ENCODE data around the gene ARAP2. TPM values are rescaled to one million over a fixed set of nuclear protein-coding genes. Genes with fewer than 3 reads are reported as not detected.

ARAP2 gene
- total RNA-seq, 2 experiments from 2014 or later: 30.0 to 31.0 TPM

DNA sequence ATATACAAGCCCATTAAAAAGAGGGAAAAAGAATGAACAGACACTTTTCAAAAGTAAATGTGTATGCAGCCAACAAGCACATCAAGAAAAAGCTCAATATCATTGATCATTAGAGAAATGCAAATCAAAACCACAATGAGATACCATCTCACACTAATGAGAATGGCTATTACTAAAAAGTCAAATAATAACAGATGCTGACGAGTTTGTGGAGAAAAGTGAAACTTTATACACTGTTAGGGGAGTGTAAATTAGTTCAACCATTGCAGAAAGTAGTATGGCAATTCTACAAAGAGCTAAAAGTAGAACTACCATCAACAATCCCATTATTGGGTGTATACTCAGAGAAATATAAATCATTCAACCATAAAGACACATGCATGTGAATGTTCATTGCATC, 203.0 kb downstream of the ARAP2 start:
- no peaks in the 10 kb centered on the region for H3K4me1 Mint-ChIP-seq (ENCODE audit: low read depth)
- DNase-seq (no peak), ATAC-seq (no peak)
- H3K4me3 Mint-ChIP-seq: no peak overlapping the region
- ChIA-PET CTCF (no interaction called here), POLR2A (no interaction called here)
- intact Hi-C loops (cut with micrococcal nuclease): no loop called here
- no peak overlapping the region for H3K27ac Mint-ChIP-seq
- H3K27me3 Mint-ChIP-seq: no peaks in the 10 kb centered on the region
- TF ChIP-seq, protein P1, sequence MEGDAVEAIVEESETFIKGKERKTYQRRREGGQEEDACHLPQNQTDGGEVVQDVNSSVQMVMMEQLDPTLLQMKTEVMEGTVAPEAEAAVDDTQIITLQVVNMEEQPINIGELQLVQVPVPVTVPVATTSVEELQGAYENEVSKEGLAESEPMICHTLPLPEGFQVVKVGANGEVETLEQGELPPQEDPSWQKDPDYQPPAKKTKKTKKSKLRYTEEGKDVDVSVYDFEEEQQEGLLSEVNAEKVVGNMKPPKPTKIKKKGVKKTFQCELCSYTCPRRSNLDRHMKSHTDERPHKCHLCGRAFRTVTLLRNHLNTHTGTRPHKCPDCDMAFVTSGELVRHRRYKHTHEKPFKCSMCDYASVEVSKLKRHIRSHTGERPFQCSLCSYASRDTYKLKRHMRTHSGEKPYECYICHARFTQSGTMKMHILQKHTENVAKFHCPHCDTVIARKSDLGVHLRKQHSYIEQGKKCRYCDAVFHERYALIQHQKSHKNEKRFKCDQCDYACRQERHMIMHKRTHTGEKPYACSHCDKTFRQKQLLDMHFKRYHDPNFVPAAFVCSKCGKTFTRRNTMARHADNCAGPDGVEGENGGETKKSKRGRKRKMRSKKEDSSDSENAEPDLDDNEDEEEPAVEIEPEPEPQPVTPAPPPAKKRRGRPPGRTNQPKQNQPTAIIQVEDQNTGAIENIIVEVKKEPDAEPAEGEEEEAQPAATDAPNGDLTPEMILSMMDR (IDR thresholded peaks at IDR 0.05): no peak
- no peaks in the 10 kb centered on the region for H3K9me3 Mint-ChIP-seq
- no peaks in the 10 kb centered on the region for H3K36me3 Mint-ChIP-seq (ENCODE audit: low read depth)

DNA sequence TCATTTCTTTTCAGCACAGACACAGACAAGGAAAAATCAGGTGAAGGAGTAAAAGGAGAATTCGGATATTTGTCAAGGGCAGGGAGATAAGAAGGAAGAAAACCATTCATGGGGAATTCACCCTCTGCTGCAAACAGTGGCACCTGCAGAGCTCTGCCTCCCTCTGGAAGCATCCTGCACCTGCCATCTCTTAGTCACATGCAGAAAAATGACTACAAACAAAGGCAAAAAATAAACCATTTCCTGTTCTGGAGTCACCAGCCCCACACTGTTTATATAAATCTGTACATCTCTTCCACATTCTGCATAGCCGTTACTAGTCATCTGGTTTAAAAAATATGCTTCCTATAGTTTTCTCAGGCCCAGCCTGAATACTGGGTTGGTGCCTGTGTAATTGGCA, 205.3 kb downstream of the ARAP2 start:
- ATAC-seq: no peak
- no peak overlapping the region for H3K4me3 Mint-ChIP-seq
- no peaks in the 10 kb centered on the region for H3K4me1 Mint-ChIP-seq (ENCODE audit: low read depth)
- ChIA-PET POLR2A (no interaction called here), CTCF (no interaction called here)
- TF ChIP-seq, protein P1 (IDR thresholded peaks at IDR 0.05): no peak
- no peaks in the 10 kb centered on the region for H3K9me3 Mint-ChIP-seq
- intact Hi-C loops (cut with micrococcal nuclease): no loop called here
- no peaks in the 10 kb centered on the region for H3K27me3 Mint-ChIP-seq
- peaks cover 2% of the 10 kb centered on the region for H3K36me3 Mint-ChIP-seq (ENCODE audit: low read depth)
- H3K27ac Mint-ChIP-seq: no peak overlapping the region
- DNase-seq: no peak

DNA sequence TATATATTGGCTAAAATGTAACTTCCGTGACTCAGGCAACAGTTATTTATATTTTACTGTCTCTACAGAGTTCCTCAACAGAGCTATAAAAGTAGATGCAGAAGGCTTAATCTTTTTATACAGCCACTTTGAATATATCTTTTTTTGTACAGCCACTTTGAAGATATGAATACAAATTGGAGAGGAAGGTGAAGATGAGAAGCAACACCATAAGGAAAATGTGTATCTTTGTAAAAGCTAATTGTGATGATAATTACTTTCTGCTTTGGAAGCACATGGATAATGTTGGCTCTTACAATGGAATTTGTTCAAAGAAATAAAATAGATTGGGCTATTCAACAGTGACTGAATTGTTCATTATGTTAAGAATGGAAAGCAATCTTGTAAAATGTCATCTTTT, 205.8 kb downstream of the ARAP2 start:
- no peak overlapping the region for H3K27ac Mint-ChIP-seq
- intact Hi-C loops (cut with micrococcal nuclease): no loop called here

DNA sequence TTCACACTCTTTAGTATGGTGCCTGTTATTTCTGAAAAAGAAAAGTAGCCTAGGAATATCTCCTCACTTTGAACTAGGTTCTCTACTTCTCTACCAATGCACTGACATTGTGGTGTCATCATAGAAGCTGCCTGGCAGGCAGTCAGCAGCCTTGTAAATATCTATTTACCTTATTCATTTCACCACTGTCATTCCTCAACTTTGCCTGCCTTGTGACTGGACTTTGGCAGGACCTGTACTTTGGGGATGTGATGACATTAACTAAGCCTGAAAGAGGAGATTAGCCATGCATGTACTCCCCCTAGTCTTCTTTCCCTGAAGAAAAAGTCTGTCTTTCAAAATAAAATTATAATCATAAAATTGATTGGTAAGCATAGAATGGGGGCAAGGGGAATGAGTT, 207.2 kb downstream of the ARAP2 start:
- Mint-ChIP-seq H3K9me3 (peaks cover 3% of the 10 kb centered on the region), H3K4me3 (no peak overlapping the region)
- intact Hi-C loops (cut with micrococcal nuclease): no loop called here

More for the DNA sequence above, 205.8 kb downstream of the ARAP2 start:
- no peaks in the 10 kb centered on the region for H3K27me3 Mint-ChIP-seq
- no peaks in the 10 kb centered on the region for H3K9me3 Mint-ChIP-seq
- TF ChIP-seq, protein P1 (IDR thresholded peaks at IDR 0.05): no peak
- POLR2A ChIA-PET: no interaction called here
- DNase-seq (no peak), ATAC-seq (no peak)
- H3K36me3 Mint-ChIP-seq (ENCODE audit: low read depth): peaks cover 2% of the 10 kb centered on the region
- H3K4me1 Mint-ChIP-seq (ENCODE audit: low read depth): no peaks in the 10 kb centered on the region
- CTCF ChIA-PET: interaction anchor here (1.1 kb wide), 1 partner anchor 33 kb away, joined by 3 read pairs; no protein-coding TSS in a partner anchor
- H3K4me3 Mint-ChIP-seq: no peak overlapping the region

DNA sequence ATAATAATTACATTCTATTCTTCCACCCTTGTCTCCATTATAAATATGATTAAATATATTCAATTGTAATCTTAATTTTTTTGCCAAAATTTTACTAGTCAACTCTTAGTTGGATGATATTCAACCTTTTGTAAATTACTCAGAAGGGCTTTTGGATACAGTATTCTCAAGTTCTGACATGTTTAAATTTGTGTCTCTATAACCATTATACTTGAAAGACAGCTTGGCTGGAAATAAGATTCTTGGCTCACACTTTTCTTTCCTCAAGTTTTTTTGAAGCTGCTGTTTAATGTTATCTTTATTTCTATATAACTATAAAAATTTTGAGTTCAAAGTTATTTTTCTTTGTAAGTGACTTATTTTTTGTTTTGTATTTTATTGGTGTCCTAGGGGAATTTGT, 214.4 kb downstream of the ARAP2 start:
- ChIA-PET CTCF (no interaction called here), POLR2A (no interaction called here)

More for the DNA sequence above, 207.2 kb downstream of the ARAP2 start:
- ChIA-PET POLR2A (interaction anchor here (0.7 kb wide), 1 partner anchor 9 kb away, joined by 3 read pairs; no protein-coding TSS in a partner anchor), CTCF (no interaction called here)
- no peak for DNase-seq
- Mint-ChIP-seq H3K4me1 (ENCODE audit: low read depth) (no peaks in the 10 kb centered on the region), H3K36me3 (ENCODE audit: low read depth) (peaks cover 2% of the 10 kb centered on the region), H3K27me3 (no peaks in the 10 kb centered on the region), H3K27ac (no peak overlapping the region)
- no peak for ATAC-seq
- TF ChIP-seq, protein P1 (IDR thresholded peaks at IDR 0.05): no peak

More for the DNA sequence above, 214.4 kb downstream of the ARAP2 start:
- H3K36me3 Mint-ChIP-seq (ENCODE audit: low read depth): peaks cover 2% of the 10 kb centered on the region
- no peak for DNase-seq
- no peak overlapping the region for H3K4me3 Mint-ChIP-seq
- no peaks in the 10 kb centered on the region for H3K4me1 Mint-ChIP-seq (ENCODE audit: low read depth)
- TF ChIP-seq, protein P1 (IDR thresholded peaks at IDR 0.05): no peak
- no peak overlapping the region for H3K27ac Mint-ChIP-seq
- H3K9me3 Mint-ChIP-seq: peaks cover 3% of the 10 kb centered on the region
- ATAC-seq: no peak
- H3K27me3 Mint-ChIP-seq: no peaks in the 10 kb centered on the region
- intact Hi-C loops (cut with micrococcal nuclease): no loop called here
